Ascending aorta (tissue), 2 donors: ENCODE data around the gene FLRT3. TPM values are rescaled to one million over a fixed set of nuclear protein-coding genes. Genes with fewer than 3 reads are reported as not detected.

Experiments used
- DNase-seq, 2 donors: peaks; one replicate each; pipeline ENCODE4 v3.0.0-alpha.2; 2019; ENCODE audit warnings: low spot score in 2 of 2
- H3K27ac ChIP-seq, 2 donors: fragments of 200-600 bp; sonication (generic); one replicate each; pipeline ENCODE4 v1.5.1; 2016 to 2017; ENCODE audit warnings: mild to moderate bottlenecking in 1 of 2
- H3K27me3 ChIP-seq: fragments of 200-600 bp; sonication (generic); one replicate; pipeline ENCODE4 v1.5.1; 2017
- H3K36me3 ChIP-seq, 2 donors: fragments of 200-600 bp; sonication (generic); one replicate each; pipeline ENCODE4 v1.5.1; 2016
- H3K4me1 ChIP-seq, 2 donors: fragments of 200-600 bp; sonication (generic); one replicate each; pipeline ENCODE4 v1.5.1; 2016 to 2017; ENCODE audit warnings: mild to moderate bottlenecking in 1 of 2
- H3K4me3 ChIP-seq, 2 donors: fragments of 200-600 bp; sonication (generic); one replicate each; pipeline ENCODE4 v1.5.1; 2016 to 2017; ENCODE audit warnings: mild to moderate bottlenecking in 1 of 2
- H3K9me3 ChIP-seq, 2 donors: fragments of 200-600 bp; sonication (generic); one replicate each; pipeline ENCODE4 v1.5.1; 2016
- CTCF ChIP-seq, 3 experiments: fragments of 200-600 bp in 2 of 3; fragments of 450-650 bp in 1 of 3; sonication (generic) in 2 of 3; IDR thresholded peaks; one replicate each; pipeline ENCODE4 v1.5.1; 2016 to 2019; ENCODE audit warnings: antibody characterized with exemption in 3 of 3, mild to moderate bottlenecking in 1 of 3, moderate library complexity in 1 of 3
- intact Hi-C: fragments of 100-400 bp; cut with DNase I; formaldehyde crosslinking; loops from one replicate; pipeline ENCODE4 v1.15.1; 2023
- total RNA-seq: library from RNA; depleted of rRNA; stranded (reverse); fragments of >200 nt; gene quantifications from one replicate; pipeline ENCODE4 v1.1.0, GENCODE V29; 2016

FLRT3 gene
- total RNA-seq: not detected

- Histone ChIP-seq H3K4me3 (peak within 1 kb of the TSS; percentile 37 to 61), H3K36me3 (no peaks in the 10 kb centered on the region), H3K27ac (no peak within 1 kb of the TSS), H3K27me3 (no peaks in the 10 kb centered on the region), H3K4me1 (no peaks in the 10 kb centered on the region), H3K9me3 (no peaks in the 10 kb centered on the region)
- TF ChIP-seq CTCF (IDR thresholded peaks at IDR 0.05): peak in 2 of 3 experiments; percentile 27 to 56
- peak in 1 of 2 donors; percentile 77 for DNase-seq
- intact Hi-C loops: no loop called here
Observed at GRCh38 chr20:14337400-14338171, at the start of gene FLRT3. FLRT3 (minus strand) TSS chr20:14337612; CDS start chr20:14327506, 10,106 bp downstream.

- intact Hi-C loops: no loop called here
- TF ChIP-seq CTCF (IDR thresholded peaks at IDR 0.05): no peak
- H3K27ac ChIP-seq: no peak overlapping the region
Observed at GRCh38 chr20:14386726-14387125, 49.3 kb upstream of the FLRT3 start.

GRCh38 chr20:14385176-14385740, 47.8 kb upstream of the FLRT3 start:
- TF ChIP-seq CTCF (IDR thresholded peaks at IDR 0.05): no peak
- no peaks in the 10 kb centered on the region for H3K36me3 ChIP-seq
- no peaks in the 10 kb centered on the region for H3K27me3 ChIP-seq
- DNase-seq: no peak
- intact Hi-C loops: no loop called here
- no peaks in the 10 kb centered on the region for H3K4me1 ChIP-seq
- no peak overlapping the region for H3K27ac ChIP-seq
- H3K9me3 ChIP-seq: peaks cover 0 to 6% of the 10 kb centered on the region in 2 donors
- no peak overlapping the region for H3K4me3 ChIP-seq

More at GRCh38 chr20:14386726-14387125, 49.3 kb upstream of the FLRT3 start:
- DNase-seq: no peak
- Histone ChIP-seq H3K4me1 (no peaks in the 10 kb centered on the region), H3K4me3 (no peak overlapping the region), H3K9me3 (peaks cover 0 to 6% of the 10 kb centered on the region in 2 donors), H3K27me3 (no peaks in the 10 kb centered on the region), H3K36me3 (no peaks in the 10 kb centered on the region)

- TF ChIP-seq CTCF (IDR thresholded peaks at IDR 0.05): no peak
- Histone ChIP-seq H3K4me1 (no peaks in the 10 kb centered on the region), H3K27me3 (no peaks in the 10 kb centered on the region), H3K36me3 (no peaks in the 10 kb centered on the region), H3K4me3 (no peak overlapping the region), H3K27ac (no peak overlapping the region), H3K9me3 (peaks cover 0 to 6% of the 10 kb centered on the region in 2 donors)
- intact Hi-C loops: no loop called here
- no peak for DNase-seq
Observed at GRCh38 chr20:14384416-14385175, 47.2 kb upstream of the FLRT3 start.

GRCh38 chr20:14383335-14383734, 45.9 kb upstream of the FLRT3 start:
- DNase-seq: no peak
- H3K9me3 ChIP-seq: peaks cover 0 to 6% of the 10 kb centered on the region in 2 donors
- H3K4me1 ChIP-seq: no peaks in the 10 kb centered on the region
- no peak for TF ChIP-seq CTCF (IDR thresholded peaks at IDR 0.05)
- no peak overlapping the region for H3K27ac ChIP-seq
- intact Hi-C loops: no loop called here
- no peaks in the 10 kb centered on the region for H3K36me3 ChIP-seq
- H3K4me3 ChIP-seq: no peak overlapping the region
- H3K27me3 ChIP-seq: no peaks in the 10 kb centered on the region
